Measurements from ENCODE around the gene FOXK1. TPM values are rescaled to one million over a fixed set of nuclear protein-coding genes. Genes with fewer than 3 reads are reported as not detected.

The FOXK1 gene
- total and polyA plus RNA-seq, 2 of the 13 experiments (the other 11 are each of a cell fraction or from before 2014, with no cell fraction given): 4.6 to 8.8 TPM

DNA sequence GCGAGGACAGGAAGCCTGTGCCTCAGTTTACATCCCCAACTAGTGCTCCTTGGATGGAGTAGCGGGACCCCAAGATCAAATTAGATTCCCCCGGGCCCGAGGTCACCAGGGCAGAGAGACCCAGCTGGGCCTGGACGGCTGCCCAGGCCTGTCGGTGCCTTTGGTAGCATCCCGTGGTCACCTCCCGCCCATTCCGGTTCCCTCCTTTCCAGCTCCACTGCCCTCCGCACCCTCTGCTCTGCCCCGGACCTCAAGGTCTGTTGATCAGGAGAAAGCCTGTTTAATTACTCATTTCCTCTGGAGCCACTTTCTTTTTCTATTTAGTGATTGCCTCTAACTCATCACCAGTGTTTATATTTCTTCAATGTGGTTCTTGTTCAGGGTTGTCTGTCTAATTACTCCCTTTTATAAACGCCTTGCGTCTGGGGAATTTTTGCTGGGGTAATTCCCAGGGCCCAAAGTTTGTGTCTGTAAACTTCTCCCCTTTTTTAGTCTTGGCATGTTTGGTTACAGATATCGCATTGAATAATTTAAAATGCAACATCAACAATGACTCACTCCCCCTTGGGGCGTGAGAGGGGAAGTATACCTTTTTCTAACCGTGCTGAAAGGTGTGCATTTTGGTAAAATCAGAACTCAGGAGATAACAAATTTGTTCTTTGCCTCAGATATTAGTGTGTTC, 1.9 kb downstream of the FOXK1 start (continued):
- TF ChIP-seq KDM2A (CRISPR knock-in tag; IDR thresholded peaks at IDR 0.05; ENCODE audit: borderline replicate concordance, low read depth) (peak; percentile 35; the same call in 1 of the 2 replicates), NFIB (CRISPR knock-in tag; IDR thresholded peaks at IDR 0.05; ENCODE audit: borderline replicate concordance) (no peak), XRCC5 (optimal IDR thresholded peaks at IDR 0.05; ENCODE audit: low read length) (no peak), ZNF337 (CRISPR knock-in tag; IDR thresholded peaks at IDR 0.05; ENCODE audit: borderline replicate concordance, low read depth) (no peak), ZNF577 (CRISPR knock-in tag; IDR thresholded peaks at IDR 0.05; ENCODE audit: borderline replicate concordance, low read depth) (no peak), ZFYVE20 (CRISPR knock-in tag; IDR thresholded peaks at IDR 0.05; ENCODE audit: borderline replicate concordance, low read depth) (no peak), SALL1 (CRISPR knock-in tag; IDR thresholded peaks at IDR 0.05) (no peak), DNMT3B (CRISPR knock-in tag; conservative IDR thresholded peaks at IDR 0.05) (no peak)
- TF ChIP-seq, protein P1, sequence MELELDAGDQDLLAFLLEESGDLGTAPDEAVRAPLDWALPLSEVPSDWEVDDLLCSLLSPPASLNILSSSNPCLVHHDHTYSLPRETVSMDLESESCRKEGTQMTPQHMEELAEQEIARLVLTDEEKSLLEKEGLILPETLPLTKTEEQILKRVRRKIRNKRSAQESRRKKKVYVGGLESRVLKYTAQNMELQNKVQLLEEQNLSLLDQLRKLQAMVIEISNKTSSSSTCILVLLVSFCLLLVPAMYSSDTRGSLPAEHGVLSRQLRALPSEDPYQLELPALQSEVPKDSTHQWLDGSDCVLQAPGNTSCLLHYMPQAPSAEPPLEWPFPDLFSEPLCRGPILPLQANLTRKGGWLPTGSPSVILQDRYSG (CRISPR knock-in tag; IDR thresholded peaks at IDR 0.05): no peak
- TF ChIP-seq, protein P2, sequence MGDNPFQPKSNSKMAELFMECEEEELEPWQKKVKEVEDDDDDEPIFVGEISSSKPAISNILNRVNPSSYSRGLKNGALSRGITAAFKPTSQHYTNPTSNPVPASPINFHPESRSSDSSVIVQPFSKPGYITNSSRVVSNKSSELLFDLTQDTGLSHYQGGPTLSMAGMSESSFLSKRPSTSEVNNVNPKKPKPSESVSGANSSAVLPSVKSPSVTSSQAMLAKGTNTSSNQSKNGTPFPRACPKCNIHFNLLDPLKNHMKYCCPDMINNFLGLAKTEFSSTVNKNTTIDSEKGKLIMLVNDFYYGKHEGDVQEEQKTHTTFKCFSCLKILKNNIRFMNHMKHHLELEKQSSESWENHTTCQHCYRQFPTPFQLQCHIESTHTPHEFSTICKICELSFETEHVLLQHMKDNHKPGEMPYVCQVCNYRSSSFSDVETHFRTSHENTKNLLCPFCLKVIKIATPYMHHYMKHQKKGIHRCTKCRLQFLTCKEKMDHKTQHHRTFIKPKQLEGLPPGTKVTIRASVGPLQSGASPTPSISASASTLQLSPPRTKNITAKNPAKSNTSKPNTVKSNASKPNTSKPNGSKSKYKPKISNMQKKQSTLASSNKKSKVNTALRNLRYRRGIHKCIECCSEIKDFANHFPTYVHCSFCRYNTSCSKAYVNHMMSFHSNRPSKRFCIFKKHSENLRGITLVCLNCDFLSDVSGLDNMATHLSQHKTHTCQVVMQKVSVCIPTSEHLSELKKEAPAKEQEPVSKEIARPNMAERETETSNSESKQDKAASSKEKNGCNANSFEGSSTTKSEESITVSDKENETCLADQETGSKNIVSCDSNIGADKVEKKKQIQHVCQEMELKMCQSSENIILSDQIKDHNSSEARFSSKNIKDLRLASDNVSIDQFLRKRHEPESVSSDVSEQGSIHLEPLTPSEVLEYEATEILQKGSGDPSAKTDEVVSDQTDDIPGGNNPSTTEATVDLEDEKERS (CRISPR knock-in tag; IDR thresholded peaks at IDR 0.05): no peak
- TF ChIP-seq, protein P3, sequence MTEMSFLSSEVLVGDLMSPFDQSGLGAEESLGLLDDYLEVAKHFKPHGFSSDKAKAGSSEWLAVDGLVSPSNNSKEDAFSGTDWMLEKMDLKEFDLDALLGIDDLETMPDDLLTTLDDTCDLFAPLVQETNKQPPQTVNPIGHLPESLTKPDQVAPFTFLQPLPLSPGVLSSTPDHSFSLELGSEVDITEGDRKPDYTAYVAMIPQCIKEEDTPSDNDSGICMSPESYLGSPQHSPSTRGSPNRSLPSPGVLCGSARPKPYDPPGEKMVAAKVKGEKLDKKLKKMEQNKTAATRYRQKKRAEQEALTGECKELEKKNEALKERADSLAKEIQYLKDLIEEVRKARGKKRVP (CRISPR knock-in tag; IDR thresholded peaks at IDR 0.05): no peak
- TF ChIP-seq, protein P4, sequence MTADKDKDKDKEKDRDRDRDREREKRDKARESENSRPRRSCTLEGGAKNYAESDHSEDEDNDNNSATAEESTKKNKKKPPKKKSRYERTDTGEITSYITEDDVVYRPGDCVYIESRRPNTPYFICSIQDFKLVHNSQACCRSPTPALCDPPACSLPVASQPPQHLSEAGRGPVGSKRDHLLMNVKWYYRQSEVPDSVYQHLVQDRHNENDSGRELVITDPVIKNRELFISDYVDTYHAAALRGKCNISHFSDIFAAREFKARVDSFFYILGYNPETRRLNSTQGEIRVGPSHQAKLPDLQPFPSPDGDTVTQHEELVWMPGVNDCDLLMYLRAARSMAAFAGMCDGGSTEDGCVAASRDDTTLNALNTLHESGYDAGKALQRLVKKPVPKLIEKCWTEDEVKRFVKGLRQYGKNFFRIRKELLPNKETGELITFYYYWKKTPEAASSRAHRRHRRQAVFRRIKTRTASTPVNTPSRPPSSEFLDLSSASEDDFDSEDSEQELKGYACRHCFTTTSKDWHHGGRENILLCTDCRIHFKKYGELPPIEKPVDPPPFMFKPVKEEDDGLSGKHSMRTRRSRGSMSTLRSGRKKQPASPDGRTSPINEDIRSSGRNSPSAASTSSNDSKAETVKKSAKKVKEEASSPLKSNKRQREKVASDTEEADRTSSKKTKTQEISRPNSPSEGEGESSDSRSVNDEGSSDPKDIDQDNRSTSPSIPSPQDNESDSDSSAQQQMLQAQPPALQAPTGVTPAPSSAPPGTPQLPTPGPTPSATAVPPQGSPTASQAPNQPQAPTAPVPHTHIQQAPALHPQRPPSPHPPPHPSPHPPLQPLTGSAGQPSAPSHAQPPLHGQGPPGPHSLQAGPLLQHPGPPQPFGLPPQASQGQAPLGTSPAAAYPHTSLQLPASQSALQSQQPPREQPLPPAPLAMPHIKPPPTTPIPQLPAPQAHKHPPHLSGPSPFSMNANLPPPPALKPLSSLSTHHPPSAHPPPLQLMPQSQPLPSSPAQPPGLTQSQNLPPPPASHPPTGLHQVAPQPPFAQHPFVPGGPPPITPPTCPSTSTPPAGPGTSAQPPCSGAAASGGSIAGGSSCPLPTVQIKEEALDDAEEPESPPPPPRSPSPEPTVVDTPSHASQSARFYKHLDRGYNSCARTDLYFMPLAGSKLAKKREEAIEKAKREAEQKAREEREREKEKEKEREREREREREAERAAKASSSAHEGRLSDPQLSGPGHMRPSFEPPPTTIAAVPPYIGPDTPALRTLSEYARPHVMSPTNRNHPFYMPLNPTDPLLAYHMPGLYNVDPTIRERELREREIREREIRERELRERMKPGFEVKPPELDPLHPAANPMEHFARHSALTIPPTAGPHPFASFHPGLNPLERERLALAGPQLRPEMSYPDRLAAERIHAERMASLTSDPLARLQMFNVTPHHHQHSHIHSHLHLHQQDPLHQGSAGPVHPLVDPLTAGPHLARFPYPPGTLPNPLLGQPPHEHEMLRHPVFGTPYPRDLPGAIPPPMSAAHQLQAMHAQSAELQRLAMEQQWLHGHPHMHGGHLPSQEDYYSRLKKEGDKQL (CRISPR knock-in tag; IDR thresholded peaks at IDR 0.05; ENCODE audit: low read depth): no peak
- TF ChIP-seq, protein P5, sequence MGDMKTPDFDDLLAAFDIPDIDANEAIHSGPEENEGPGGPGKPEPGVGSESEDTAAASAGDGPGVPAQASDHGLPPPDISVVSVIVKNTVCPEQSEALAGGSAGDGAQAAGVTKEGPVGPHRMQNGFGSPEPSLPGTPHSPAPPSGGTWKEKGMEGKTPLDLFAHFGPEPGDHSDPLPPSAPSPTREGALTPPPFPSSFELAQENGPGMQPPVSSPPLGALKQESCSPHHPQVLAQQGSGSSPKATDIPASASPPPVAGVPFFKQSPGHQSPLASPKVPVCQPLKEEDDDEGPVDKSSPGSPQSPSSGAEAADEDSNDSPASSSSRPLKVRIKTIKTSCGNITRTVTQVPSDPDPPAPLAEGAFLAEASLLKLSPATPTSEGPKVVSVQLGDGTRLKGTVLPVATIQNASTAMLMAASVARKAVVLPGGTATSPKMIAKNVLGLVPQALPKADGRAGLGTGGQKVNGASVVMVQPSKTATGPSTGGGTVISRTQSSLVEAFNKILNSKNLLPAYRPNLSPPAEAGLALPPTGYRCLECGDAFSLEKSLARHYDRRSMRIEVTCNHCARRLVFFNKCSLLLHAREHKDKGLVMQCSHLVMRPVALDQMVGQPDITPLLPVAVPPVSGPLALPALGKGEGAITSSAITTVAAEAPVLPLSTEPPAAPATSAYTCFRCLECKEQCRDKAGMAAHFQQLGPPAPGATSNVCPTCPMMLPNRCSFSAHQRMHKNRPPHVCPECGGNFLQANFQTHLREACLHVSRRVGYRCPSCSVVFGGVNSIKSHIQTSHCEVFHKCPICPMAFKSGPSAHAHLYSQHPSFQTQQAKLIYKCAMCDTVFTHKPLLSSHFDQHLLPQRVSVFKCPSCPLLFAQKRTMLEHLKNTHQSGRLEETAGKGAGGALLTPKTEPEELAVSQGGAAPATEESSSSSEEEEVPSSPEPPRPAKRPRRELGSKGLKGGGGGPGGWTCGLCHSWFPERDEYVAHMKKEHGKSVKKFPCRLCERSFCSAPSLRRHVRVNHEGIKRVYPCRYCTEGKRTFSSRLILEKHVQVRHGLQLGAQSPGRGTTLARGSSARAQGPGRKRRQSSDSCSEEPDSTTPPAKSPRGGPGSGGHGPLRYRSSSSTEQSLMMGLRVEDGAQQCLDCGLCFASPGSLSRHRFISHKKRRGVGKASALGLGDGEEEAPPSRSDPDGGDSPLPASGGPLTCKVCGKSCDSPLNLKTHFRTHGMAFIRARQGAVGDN (CRISPR knock-in tag; IDR thresholded peaks at IDR 0.05): peak; percentile 82

All from HepG2 (cell line).